Heart right ventricle (tissue), 16 donors: ENCODE data around the gene TMEM143. TPM values are rescaled to one million over a fixed set of nuclear protein-coding genes. Genes with fewer than 3 reads are reported as not detected.

Experiments used
- ATAC-seq, 8 donors: fragments of 200-7000 bp; cut with Tn5 transposase; one replicate each; pipeline ENCODE4 v1.9.1; 2020; ENCODE audit warnings: mild to moderate bottlenecking in 8 of 8, moderate library complexity in 8 of 8, moderate number of reproducible peaks in 1 of 8
- DNase-seq, 2 donors: peaks; one replicate each; pipeline ENCODE4 v3.0.0-alpha.2; 2020
- H3K27ac ChIP-seq, 10 donors: fragments of 200-600 bp; sonication (generic) in 2 of 10; one replicate each; pipeline versions ENCODE4 v1.5.0 to v1.8.0; 2020 to 2022; ENCODE audit warnings: mild to moderate bottlenecking in 3 of 10
- H3K27me3 ChIP-seq, 7 donors: fragments of 200-600 bp; one replicate each; pipeline ENCODE4 v1.8.0; 2021 to 2022; ENCODE audit warnings: mild to moderate bottlenecking in 2 of 7
- H3K36me3 ChIP-seq, 9 donors: fragments of 200-600 bp; sonication (generic) in 1 of 9; one replicate each; pipeline versions ENCODE4 v1.5.0 to v1.8.0; 2020 to 2022; ENCODE audit warnings: mild to moderate bottlenecking in 2 of 9
- H3K4me1 ChIP-seq, 9 donors: fragments of 200-600 bp; sonication (generic) in 1 of 9; one replicate each; pipeline versions ENCODE4 v1.5.0 to v1.8.0; 2020 to 2022; ENCODE audit warnings: mild to moderate bottlenecking in 4 of 9
- H3K4me3 ChIP-seq, 10 donors: fragments of 200-600 bp; sonication (generic) in 2 of 10; one replicate each; pipeline versions ENCODE4 v1.5.0 to v1.8.0; 2020 to 2022; ENCODE audit warnings: mild to moderate bottlenecking in 7 of 10, moderate library complexity in 2 of 10
- H3K9me3 ChIP-seq, 11 donors: fragments of 200-600 bp in 10 of 11; sonication (generic) in 2 of 11; one replicate each; pipeline versions ENCODE4 v1.5.0 to v1.8.0; 2013 to 2022; ENCODE audit warnings: mild to moderate bottlenecking in 2 of 11, control low read depth in 1 of 11, moderate library complexity in 1 of 11
- CTCF ChIP-seq, 9 donors: fragments of 200-600 bp; sonication (generic) in 2 of 9; IDR thresholded peaks; one replicate each; pipeline versions ENCODE4 v1.5.0 to v1.8.0; 2021 to 2022; ENCODE audit warnings: antibody characterized with exemption in 9 of 9, mild to moderate bottlenecking in 5 of 9, moderate library complexity in 1 of 9
- WGBS, 2 donors: extraction: QIAGEN DNeasy Blood & Tissue Kit; methylation state at CpG; one replicate each; pipeline ENCODE4 v1.1.7; 2013; ENCODE audit warnings: inconsistent platforms in 1 of 2; 5-methylcytosine and 5-hydroxymethylcytosine counted together
- intact Hi-C, 10 donors: fragments of 100-400 bp; cut with DNase I; formaldehyde crosslinking; loops; one replicate each; pipeline versions ENCODE4 v1.11.1 to v1.14.2; 2022
- polyA plus RNA-seq, 2 donors: library from polyadenylated mRNA; stranded (reverse); fragments of 200-250 nt; gene quantifications; one replicate each; pipeline ENCODE4 v1.2.3, GENCODE V29; 2013
- total RNA-seq, 10 donors: library from RNA; stranded (reverse); fragmentation: NEBNext Ultra II Directional in 3 of 10; extraction: Animal tissue kit (Norgen Biotek cat#: 25700) in 3 of 10; gene quantifications; one replicate each; pipeline versions ENCODE4 v1.2.1 to v1.2.4, GENCODE V29; 2021 to 2023
- donor health status: Arrhythmogenic right ventricular cardiomyopathy.
- donor health status: ischemic (EF 13 %, LVEDD 7.1; RV severe dilation, severe dysfunction).
- donor health status: healthy with polysubstance abuse.
- donor health status: DM: no; HTN: yes; CAD: no.
- donor health status: DM: no; HTN: no; CAD: no.
- donor health status: ischemic (EF 25% LVEDD 6.9; RV normal size, moderate dysfunction).
- donor health status: ischemic (EF 25% LVEDD 5.7; RV mildly dilated, moderate dysfunction).
- donor health status: healthy.
- donor health status: DM: yes; HTN: yes; CAD: no.
- donor health status: Ischemic cardiomyopathy.
- donor health status: ischemic (EF 35%, LVEDD 5.7; RV mildly dilated, moderate dysfunction).
- donor health status: nonischemic (EF 11% LVEDD 7.7; RV severe dilation, severe dysfunction).
- donor health status: DM: yes; HTN: yes; CAD: no.
- donor health status: PGD.
- donor health status: ischemic (EF 29% LVEDD 5.4; RV normal size, mild dysfunction).
- donor health status: nonischemic (EF 23%, LVEDD 6.1; RV moderate dilation, normal function).

The TMEM143 gene
- total and polyA plus RNA-seq, 12 donors, result 9.7 to 110 (median 80.4) TPM

GRCh38 chr19:48398102-48398374 lies 34.3 kb upstream of the TMEM143 start:
- intact Hi-C loops, result no loop called here
- no peak for DNase-seq
- H3K4me3 ChIP-seq, result peak overlapping the region in 9 of 10 donors; percentile 10 to 48 (median 41)
- TF ChIP-seq CTCF (IDR thresholded peaks at IDR 0.05), result no peak
- H3K27me3 ChIP-seq, result peaks cover 25 to 63% (median 51%) of the 10 kb centered on the region in 7 donors
- H3K27ac ChIP-seq, result peak overlapping the region in 2 of 10 donors; percentile 50 to 68
- ATAC-seq, result no peak
- no peaks in the 10 kb centered on the region for H3K9me3 ChIP-seq
- 1 to 2% methylated on average over 17 of the region's 17 CpGs for WGBS, 2 donors
- peaks cover 0 to 42% (median 18%) of the 10 kb centered on the region in 9 donors for H3K4me1 ChIP-seq
- H3K36me3 ChIP-seq, result no peaks in the 10 kb centered on the region

- DNase-seq, result no peak
- Histone ChIP-seq H3K4me3 (peak overlapping the region in 9 of 10 donors; percentile 10 to 48 (median 41)), H3K4me1 (peaks cover 0 to 42% (median 18%) of the 10 kb centered on the region in 9 donors), H3K27ac (peak overlapping the region in 2 of 10 donors; percentile 50 to 68), H3K9me3 (no peaks in the 10 kb centered on the region), H3K27me3 (peaks cover 25 to 68% (median 56%) of the 10 kb centered on the region in 7 donors), H3K36me3 (no peaks in the 10 kb centered on the region)
- ATAC-seq, result no peak
- intact Hi-C loops, result no loop called here
- WGBS, 2 donors, result 24 to 26% methylated on average over 22 of the region's 22 CpGs
- no peak for TF ChIP-seq CTCF (IDR thresholded peaks at IDR 0.05)
These were observed 33.7 kb upstream of the TMEM143 start for GRCh38 chr19:48397263-48398101.

- no peaks in the 10 kb centered on the region for H3K9me3 ChIP-seq
- 46 to 66% methylated on average over 2 of the region's 2 CpGs for WGBS, 2 donors
- ATAC-seq, result no peak
- no peak for DNase-seq
- intact Hi-C loops, result no loop called here
- H3K4me1 ChIP-seq, result peaks cover 0 to 42% (median 18%) of the 10 kb centered on the region in 9 donors
- no peak overlapping the region for H3K4me3 ChIP-seq
- H3K27ac ChIP-seq, result no peak overlapping the region
- peaks cover 25 to 70% (median 59%) of the 10 kb centered on the region in 7 donors for H3K27me3 ChIP-seq
- no peak for TF ChIP-seq CTCF (IDR thresholded peaks at IDR 0.05)
- H3K36me3 ChIP-seq, result no peaks in the 10 kb centered on the region
These were observed 33.1 kb upstream of the TMEM143 start for GRCh38 chr19:48396824-48397176.

- intact Hi-C loops, result no loop called here
These were observed 32.5 kb upstream of the TMEM143 start for GRCh38 chr19:48396016-48396823.

More at GRCh38 chr19:48396016-48396823, 32.5 kb upstream of the TMEM143 start:
- Histone ChIP-seq H3K27me3 (peaks cover 25 to 70% (median 59%) of the 10 kb centered on the region in 7 donors), H3K27ac (no peak overlapping the region), H3K4me3 (no peak overlapping the region), H3K36me3 (no peaks in the 10 kb centered on the region), H3K9me3 (no peaks in the 10 kb centered on the region), H3K4me1 (peaks cover 0 to 42% (median 19%) of the 10 kb centered on the region in 9 donors)
- WGBS, 2 donors, result 45 to 53% methylated on average over 24 of the region's 24 CpGs
- no peak for DNase-seq
- ATAC-seq, result no peak
- no peak for TF ChIP-seq CTCF (IDR thresholded peaks at IDR 0.05)
